Epidermal melanocyte (primary cell): ENCODE measurements around the gene MT1M.
"Not testable (repeated sequence)": the region's sequence is repeated elsewhere in the genome, so short reads cannot be mapped to it uniquely, and the experiment has no call there.

ENCODE experiments used
- DNase-seq: peaks from one replicate; pipeline ENCODE4 v3.0.0; 2011; ENCODE audit warnings: low spot score; ENCODE audit not compliant: insufficient read length

The MT1M gene

DNA sequence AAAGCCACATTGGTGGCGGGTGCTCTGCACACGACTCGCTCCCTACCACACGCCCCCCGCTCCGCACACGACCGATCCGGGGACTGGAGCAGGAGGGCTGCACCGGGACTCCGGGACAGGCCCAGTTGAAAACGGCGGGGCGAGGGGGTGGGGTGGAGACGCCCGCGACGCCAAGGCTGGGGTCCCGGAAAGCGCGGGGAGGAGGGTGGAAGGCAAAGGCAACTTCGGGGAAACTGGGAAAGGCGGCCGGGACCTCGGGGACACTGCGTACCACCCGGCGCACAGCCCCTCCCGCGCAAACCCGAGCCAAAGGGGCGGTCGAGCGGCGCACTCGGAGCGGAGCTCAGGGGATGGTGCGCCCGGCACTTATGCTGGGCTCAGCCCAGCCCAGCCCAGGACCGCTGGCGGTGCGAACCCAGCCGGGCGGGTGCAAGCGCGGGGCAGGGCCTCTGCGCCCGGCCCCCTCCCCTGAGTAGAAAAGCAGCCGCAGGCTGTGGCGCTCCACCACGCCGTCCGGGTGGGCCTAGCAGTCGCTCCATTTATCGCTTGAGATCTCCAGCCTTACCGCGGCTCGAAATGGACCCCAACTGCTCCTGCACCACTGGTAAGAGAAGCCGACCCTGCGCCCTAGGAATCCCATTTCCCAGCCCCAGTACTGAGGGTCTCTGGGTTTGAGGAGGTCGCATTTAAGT lies at the start of gene MT1M:
TSS of gene MT1M (plus strand) at position 504 of the 692 bp plus-strand sequence. CDS start at position 577, 73 bp downstream.
- DNase-seq, result no peak

DNA sequence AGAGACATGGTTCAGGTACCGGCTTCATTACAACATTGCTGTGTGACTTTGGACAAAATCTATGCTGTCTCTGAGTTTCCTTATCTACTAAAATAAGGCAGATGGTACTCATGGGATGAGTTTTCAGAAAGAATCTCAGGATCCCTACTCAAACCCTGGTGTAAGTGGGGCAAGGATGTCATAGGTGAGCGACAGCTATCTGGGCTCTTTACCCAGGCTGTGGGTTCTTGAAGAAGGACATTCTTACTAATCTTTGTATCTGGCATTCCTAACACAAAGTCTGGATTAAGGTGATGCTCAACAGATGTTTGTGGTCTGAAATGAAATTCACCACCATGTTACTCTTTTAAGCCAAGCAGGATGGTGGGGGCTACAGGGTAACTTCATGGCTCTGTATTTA lies 49.5 kb upstream of the MT1M start:
- not testable (repeated sequence) for DNase-seq

DNA sequence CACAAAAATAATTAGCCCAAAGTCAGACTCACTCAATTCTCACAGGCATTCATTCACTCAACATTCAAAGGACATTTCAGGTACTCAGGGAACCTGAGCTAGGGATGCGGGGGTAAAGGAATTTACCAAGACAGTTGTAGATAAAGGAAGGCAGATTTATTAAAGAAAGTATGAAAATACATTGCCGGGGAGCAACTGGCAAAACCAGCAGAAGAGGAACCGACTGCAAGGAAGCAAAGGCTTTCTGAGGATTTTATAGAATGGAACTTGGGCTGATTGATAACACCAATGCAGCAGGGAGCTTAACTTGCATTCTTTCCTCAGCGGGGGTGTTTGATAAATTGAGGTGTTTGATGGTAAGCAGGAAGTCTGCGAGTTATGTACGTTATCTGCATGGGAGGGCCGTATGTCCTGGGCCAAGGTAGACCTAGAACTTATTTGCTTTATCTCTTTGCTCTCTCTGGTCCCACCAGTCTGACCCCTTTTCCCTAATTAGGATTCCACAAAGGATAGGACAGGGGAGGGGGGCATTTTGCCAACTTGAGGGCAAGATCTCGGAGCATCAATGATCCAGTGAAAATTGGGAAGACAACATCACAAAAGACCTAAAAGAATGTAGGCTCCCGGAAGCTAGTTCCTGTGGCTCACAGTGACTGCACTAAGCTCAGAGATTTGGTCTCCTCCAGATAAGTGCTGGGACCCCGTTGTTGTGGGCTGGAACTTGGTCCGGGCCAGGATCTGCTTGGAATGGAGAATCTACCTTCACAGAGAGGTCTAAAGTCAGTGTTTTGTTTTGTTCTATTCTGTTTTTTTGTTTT lies 48.9 kb upstream of the MT1M start:
- no peak for DNase-seq

DNA sequence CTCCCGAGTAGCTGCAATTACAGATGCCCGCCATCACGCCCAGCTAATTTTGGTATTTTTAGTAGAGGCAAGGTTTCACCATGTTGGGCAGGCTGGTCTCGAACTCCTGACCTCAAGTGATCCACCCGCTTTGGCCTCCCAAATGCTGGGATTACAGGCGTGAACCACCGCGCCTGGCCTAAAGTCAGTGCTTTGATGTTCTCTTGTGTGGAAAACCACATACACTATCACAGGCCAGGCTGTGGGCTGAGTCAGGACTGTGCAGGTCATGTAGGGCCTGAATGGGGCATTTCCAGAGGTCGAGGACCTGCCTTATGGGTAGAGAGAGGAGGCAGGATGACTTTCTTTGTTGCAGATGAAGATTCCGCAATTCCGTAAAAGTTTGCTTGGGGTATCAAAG lies 48.2 kb upstream of the MT1M start:
- DNase-seq, result no peak

DNA sequence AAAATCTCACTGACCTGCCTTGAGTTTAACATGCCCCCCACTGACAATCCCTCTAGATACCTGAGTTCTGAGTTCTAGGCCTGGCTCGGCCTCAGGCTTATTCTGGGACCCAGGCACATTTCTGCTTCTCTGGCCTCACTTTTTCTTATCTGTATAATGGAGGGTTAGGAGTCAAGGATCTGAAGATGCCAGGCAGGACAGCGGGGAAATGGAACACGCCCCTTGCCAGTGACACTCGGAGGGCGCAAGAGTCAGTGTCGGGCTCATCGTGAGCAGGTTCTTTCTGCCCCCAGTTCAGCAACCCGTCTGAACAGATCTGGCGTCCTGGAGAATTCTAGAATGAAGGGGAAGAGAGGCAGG lies 43.7 kb upstream of the MT1M start:
- no peak for DNase-seq

DNA sequence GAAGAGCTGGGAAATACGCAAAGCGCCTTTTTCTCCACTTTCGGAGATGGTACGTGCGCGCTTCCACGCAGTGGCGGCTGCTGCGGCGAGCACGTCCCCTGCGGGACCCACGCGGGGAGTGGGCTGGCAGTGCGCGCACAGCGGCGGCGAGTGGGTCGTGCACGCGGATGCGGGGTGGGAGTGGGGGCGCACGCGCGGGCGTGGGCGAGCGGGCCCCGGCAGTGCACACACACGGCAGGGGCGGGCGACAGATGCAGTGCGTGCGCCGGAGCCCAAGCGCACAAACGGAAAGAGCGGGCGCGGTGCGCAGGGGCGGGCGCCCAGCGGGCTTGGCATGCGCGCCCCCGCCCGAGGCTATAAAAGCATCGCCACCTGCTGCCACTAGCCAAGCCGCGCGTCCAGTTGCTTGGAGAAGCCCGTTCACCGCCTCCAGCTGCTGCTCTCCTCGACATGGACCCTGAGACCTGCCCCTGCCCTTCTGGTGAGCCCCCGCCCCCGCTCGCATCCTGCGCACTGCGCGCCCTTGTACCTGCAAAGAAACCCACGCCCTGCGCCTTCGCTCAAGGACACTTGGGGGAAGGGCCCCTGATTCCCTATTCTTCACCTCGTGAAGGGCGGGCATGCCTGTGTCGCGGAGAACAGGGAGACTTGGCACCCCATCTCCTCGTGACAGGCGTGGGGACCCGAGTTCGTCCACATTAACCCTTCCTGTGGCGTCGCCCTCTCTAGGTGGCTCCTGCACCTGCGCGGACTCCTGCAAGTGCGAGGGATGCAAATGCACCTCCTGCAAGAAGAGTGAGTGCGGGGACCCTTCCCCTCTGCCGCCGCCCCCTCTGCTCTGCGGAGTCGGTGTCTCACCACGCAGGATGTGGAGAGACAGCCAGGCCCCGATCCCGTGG lies 43.1 kb upstream of the MT1M start, which contains the start of gene MT3:
TSS of gene MT3 (plus strand) at position 388 of the 899 bp plus-strand sequence. CDS start at position 451, 63 bp downstream.
- no peak for DNase-seq

DNA sequence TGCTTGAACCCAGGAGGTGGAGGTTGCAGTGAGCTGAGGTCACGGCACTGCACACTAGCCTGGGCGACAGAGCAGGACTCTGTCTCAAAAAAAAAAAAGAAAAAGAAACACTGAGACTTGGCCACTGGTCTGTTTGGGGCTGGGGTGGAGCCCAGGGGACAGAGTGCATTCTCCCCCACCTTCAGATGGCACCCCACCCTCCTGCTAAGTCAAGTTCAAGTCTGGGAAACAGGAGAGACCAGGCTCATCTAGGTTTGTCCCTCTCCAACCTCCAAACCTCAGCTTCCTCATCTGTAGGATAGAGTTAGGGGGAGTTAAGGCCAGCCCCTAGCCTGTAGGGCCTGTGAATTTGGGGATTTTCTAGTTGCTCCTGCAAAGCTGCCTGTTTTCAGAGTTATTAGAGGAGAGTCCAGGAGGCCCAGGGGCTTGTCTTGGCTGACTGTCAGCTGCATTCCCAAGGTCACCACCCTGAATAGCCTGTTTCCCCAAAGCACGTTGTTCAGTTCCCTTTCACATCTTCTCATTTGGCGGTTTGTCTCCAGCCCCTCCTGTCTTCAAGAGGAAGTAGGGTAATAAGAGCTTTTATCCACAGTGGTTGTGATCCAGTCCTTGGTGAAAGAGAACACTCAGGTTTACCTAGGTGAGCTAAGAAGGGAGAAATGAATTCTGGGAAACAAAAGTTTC lies 40.9 kb upstream of the MT1M start:
- no peak for DNase-seq

DNA sequence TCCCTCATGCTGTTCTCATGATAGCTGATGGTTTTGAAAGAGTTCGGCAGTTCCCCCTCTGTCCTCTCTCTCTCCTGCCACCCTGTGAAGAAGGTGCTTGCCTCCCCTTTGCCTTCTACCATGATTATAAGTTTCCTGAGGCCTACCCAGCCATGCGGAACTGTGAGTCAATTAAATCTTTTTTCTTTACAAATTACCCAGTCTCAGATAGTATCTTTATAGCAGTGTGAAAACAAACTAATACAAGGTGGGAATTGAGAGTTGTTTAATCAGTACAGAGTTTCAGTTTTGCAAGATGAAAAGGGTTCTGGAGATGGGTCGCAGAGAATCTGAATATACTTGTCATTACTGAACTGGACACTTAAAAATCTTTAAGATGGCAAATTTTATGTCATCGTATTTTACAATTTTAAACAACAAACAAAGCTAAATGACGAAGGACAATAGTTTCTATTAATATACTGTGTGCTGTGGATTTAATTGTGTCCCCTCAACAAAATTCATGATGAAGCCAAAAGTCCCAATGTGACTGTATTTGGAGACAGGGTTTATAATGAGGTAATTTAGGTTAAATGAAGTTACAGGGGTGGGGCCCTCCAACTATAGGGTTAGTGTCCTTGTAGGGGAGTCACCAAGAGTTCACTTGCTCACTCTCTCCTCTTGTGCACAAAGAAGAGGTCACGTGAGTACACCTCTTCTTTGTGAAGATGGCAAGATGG lies 38.7 kb upstream of the MT1M start:
- no peak for DNase-seq

DNA sequence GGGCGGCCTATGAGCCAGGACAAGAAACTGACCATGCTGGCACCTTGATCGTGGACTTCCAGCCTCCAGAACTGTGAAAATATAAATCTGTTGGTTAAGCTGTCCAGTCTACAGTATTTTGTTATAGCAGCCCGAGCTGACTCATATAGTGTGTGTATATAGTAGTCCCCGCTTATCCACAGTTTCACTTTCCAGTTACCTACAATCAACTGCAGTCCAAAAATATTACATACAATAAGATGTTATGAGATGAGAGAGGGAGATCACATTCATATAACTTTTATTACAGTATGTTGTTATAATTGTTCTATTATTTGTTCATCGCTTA lies 38.2 kb upstream of the MT1M start:
- no peak for DNase-seq

DNA sequence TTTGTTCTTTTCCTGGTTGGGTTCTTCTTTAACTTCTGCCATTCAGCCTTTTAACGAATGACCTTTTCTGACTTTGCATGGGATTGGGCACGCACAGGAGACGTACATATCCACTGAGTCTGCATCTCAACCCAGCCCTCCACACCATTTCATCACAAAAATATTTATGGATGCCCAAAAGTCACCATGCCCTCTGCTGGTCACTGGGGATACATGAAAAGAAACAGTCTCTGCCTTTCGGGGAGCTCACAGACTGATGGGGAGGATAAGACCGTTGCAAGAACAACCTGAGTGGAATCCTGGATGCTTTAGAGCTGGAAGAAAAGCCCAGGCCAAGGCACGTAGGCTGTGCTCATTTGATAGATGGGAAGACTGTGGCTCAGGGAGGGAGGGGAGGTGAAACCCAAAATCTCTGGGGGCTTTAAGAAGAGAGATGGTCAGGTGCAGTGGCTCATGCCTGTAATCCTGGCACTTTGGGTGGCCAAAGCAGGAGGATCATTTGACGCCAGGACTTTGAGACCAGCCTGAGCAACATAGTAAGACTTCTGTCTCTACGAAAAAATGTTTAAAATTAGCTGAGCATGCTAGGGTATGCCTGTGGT lies 32.0 kb upstream of the MT1M start:
- DNase-seq, result no peak

DNA sequence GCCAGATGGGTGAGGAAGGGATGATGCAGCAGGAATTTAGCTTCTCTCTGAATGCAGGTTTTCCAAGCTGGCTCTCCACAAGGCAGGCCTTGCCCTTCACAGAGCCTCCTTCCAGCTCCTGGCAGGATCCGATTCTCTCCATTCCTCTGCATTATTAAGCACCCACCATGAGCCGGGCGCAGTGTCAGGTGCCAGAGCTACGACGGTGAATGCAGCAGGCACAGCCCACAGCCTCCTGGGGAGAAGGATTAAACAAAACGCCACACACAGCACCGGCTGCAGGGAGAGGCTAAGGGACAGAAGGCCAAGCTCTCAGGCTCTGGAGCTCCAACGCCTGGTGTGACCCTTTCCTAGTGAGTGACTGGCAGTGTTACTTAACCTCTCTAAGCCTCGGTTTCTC lies 31.1 kb upstream of the MT1M start:
- DNase-seq, result no peak

DNA sequence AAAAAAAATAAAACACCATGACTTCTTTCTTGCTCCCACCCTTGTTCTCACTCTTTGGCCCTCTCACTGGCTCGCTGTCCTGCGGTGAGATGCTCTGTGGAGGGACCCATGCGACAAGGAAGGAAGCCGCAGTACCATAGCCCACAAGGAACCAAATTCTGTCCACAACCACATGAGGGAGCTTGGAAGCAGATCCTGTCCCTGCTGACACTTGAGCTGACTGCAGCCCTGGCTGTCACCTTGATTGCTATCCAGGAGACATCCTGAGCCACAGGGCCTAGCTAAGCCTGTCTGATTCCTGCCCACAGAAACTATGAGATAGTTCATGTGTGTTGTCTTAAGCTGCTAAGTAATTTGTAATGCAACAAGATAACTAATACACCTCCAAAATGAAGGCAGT lies 28.9 kb upstream of the MT1M start:
- no peak for DNase-seq

DNA sequence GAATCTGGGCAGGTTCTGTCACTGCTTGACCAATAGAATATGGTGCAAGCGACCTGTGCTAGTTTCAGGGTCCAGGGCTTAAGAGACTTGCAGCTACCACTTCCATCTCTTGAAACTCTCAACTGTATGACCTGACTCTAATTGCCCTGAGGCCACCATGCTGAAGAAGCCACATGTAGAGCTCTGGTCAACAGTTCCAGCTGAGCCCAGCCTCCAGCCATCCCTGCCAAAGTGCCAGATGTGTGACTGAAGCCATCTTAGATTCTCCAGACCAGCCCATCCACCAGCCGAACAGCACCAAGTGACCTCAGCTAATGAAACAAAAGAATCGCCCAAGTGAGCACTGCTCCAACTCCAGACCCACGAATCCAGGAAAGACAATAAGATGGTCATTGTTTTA lies 27.5 kb upstream of the MT1M start:
- DNase-seq, result no peak

DNA sequence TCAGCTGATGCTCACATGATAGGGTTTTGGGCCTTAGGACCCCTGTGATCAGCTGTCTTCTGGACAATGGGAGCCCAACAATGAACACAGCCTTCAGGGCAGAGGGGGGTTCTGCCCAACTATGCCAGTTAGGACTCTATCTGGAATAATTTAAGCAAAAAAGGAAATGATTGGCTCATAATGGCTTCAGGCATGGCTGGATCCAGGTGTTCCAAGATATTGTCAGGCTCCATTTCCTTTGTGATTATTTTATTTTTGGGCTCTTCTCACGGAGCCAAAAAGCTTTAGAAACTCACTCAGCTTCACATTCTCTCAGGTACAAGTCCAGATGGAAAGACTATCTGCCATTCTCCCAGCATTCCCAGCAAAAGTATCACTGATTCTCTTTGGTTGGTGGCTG lies 27.0 kb upstream of the MT1M start:
- DNase-seq, result no peak

DNA sequence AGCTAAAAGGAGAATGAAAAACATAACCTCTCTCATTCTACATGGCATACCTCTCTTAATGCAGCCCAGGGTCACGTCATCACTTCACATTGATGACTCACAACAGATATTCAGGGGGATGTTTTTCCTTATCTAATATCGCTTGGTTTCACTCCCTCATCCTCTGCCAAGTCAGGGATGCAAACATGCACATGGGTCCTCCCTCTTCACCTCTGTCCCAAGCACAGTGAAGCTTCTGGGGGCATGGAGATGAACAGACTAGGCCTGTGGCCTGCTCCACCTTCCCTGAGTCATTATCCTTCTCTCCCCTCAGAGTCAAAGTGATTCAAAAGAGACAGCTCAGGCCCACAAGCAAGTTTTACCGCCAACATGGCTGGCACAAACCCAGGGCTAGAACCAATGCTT lies 26.4 kb upstream of the MT1M start:
- no peak for DNase-seq

DNA sequence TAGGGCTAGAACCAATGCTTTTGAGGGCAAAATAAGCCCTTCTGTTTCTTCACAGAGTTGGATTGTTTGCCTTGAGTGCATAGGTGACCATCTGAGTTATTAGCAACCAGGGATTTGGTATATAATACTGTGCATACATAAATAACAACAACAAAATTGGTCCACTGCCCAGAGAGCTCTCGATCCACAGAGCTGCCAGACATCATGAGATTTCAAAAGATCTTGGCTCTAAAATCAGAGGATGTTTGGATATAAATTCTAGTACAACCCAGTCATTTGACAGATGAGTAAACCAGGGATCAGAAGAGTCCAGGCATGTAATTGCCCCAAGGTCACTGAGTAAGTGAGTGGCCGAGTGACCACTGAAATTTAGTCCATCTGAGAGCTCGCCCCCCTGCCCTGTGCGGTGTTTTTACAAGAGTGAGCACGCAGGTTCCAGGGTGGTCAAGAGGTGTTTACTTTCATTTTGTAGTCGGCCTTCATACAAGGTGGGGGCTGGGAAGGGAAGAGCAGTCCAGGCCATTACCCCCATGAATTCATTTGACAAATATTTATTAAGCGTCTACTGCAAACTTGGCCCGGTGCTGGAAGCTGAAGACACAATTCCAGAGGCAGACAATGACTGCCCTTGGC lies 25.9 kb upstream of the MT1M start:
- no peak for DNase-seq

DNA sequence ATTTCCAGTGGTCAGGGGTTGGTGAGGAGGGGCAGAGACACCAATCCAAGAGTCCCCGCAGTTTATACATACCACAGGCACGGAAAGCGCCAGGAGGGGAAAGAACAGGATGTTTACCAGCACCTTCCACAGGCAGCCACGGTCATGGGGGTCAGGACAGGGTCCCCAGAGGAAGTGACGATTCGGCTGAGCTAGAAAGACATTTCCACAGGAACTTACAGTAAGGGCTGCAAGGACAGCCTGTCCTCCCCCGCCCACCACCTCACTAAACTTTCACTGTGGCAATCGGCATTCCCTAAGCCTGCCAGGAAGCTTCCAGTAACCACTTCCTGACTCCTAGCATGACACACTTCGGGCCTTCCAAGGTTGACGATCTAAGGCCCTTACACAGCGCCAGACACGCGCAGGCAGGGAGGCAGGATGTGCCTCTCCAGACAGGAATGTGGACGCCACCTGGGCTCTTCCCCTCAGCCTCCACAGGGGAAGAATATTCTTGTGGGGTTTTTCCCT lies 25.3 kb upstream of the MT1M start:
- DNase-seq, result peak; percentile 54

DNA sequence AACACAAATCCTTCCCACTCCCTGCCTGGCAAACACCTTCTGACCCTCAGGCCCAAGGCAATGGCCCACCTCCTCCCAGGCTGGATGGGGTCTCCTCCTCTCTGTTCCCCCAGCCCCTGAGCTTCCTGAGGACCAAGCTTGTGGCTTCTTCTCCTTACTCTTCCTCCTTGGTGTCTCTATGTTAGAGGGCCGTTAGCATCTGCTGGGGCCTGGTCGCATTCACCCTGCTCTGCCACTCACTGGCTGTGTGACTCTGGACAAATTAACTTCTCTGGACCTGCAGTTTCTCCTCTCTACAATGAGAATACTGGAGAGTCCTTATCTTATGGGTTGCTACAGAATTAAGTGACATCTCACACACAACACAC lies 24.8 kb upstream of the MT1M start:
- DNase-seq, result no peak

DNA sequence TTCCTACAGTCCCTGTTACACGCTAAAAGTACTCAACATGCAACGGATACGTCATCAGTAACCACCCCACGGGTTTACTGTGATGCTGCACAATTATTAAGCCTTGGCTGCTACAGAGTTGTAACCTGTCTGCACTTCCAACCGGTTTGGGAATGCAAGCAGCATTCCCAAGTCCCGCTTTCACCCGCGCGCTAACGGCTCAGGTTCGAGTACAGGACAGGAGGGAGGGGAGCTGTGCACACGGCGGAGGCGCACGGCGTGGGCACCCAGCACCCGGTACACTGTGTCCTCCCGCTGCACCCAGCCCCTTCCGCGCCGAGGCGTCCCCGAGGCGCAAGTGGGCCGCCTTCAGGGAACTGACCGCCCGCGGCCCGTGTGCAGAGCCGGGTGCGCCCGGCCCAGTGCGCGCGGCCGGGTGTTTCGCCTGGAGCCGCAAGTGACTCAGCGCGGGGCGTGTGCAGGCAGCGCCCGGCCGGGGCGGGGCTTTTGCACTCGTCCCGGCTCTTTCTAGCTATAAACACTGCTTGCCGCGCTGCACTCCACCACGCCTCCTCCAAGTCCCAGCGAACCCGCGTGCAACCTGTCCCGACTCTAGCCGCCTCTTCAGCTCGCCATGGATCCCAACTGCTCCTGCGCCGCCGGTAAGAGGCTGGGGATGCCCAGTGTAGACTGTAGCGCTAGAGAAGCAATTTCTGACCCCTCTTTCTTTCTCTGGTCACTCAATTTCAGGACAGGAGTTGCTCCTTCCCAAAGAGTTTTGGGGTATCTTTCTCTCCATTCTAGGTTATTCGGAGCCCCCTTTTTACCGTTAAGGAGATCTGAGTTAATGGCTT lies 24.2 kb upstream of the MT1M start, which contains the start of gene MT2A:
TSS of gene MT2A (plus strand) at position 542 of the 833 bp plus-strand sequence. CDS start at position 614, 72 bp downstream.
- peak; percentile 85 for DNase-seq
